AG04450 (cell line): ENCODE measurements around the gene GABBR2. TPM values are rescaled to one million over a fixed set of nuclear protein-coding genes. Genes with fewer than 3 reads are reported as not detected.

ENCODE experiments used
- CTCF ChIA-PET: fragments of 300-600, 350-600 bp; formaldehyde crosslinking; extraction: SDS; loops from one replicate; lab custom pipeline; 2022; ENCODE audit warnings: antibody characterized with exemption, inconsistent platforms; lab: Charles Lee
- POLR2A ChIA-PET: fragments of 350-600 bp; formaldehyde crosslinking; extraction: SDS; loops from one replicate; lab custom pipeline; 2021; ENCODE audit warnings: antibody characterized with exemption, inconsistent platforms; lab: Yijun Ruan, JAX
- DNase-seq: peaks from one replicate; pipeline ENCODE4 v3.0.0-alpha.2; 2011; ENCODE audit warnings: low read depth, low spot score
- H3K27ac ChIP-seq: one replicate; pipeline ENCODE4 v1.5.1; 2012; ENCODE audit warnings: low read depth, low read length, control low read depth
- H3K27me3 ChIP-seq: one replicate; pipeline ENCODE4 v1.6.0; 2012; ENCODE audit warnings: low read length; ENCODE audit not compliant: control insufficient read depth, insufficient read depth
- H3K4me3 ChIP-seq: 2 replicates; pipeline ENCODE4 v1.5.1; 2011; ENCODE audit warnings: mild to moderate bottlenecking, low read depth, low read length, control low read depth
- H3K9me3 ChIP-seq: 2 replicates; pipeline ENCODE4 v1.5.1; 2012; ENCODE audit warnings: low read length; ENCODE audit not compliant: control insufficient read depth, insufficient read depth
- CTCF ChIP-seq: IDR thresholded peaks from 2 replicates; pipeline ENCODE4 v1.5.1; 2011; ENCODE audit warnings: low read depth, low read length, control low read depth, inconsistent platforms
- polyA plus RNA-seq: library from polyadenylated mRNA; depleted of rRNA; stranded (reverse); fragments of >200 nt; gene quantifications from 2 replicates; pipeline ENCODE4 v1.2.3, GENCODE V29; 2011

Gene GABBR2
- polyA plus RNA-seq, 1 experiment: 2.4 TPM

GRCh38 chr9:98545021-98545420 lies 163.7 kb downstream of the GABBR2 start:
- no peak for DNase-seq

GRCh38 chr9:98541684-98542230 lies 167.0 kb downstream of the GABBR2 start:
- DNase-seq: no peak
- no peak for TF ChIP-seq CTCF
- POLR2A ChIA-PET: no interaction called here
- CTCF ChIA-PET: no interaction called here
- peaks cover 3% of the 10 kb centered on the region for H3K9me3 ChIP-seq
- H3K27ac ChIP-seq: no peak overlapping the region
- H3K27me3 ChIP-seq: peaks cover 4% of the 10 kb centered on the region
- no peak overlapping the region for H3K4me3 ChIP-seq

More at GRCh38 chr9:98545021-98545420, 163.7 kb downstream of the GABBR2 start:
- peaks cover 4% of the 10 kb centered on the region for H3K27me3 ChIP-seq
- H3K9me3 ChIP-seq: no peaks in the 10 kb centered on the region
- ChIA-PET CTCF (interaction anchor here (1.2 to 1.6 kb wide), 2 partner anchors 9 to 231 kb away, joined by 3 to 5 read pairs; no protein-coding TSS in a partner anchor), POLR2A (no interaction called here)
- no peak overlapping the region for H3K4me3 ChIP-seq
- TF ChIP-seq CTCF: no peak
- H3K27ac ChIP-seq: no peak overlapping the region

GRCh38 chr9:98540476-98540875 lies 168.3 kb downstream of the GABBR2 start:
- peaks cover 5% of the 10 kb centered on the region for H3K9me3 ChIP-seq
- H3K4me3 ChIP-seq: no peak overlapping the region
- peaks cover 4% of the 10 kb centered on the region for H3K27me3 ChIP-seq
- CTCF ChIA-PET: no interaction called here
- DNase-seq: no peak
- H3K27ac ChIP-seq: no peak overlapping the region
- POLR2A ChIA-PET: no interaction called here
- no peak for TF ChIP-seq CTCF

GRCh38 chr9:98539954-98540353 lies 168.8 kb downstream of the GABBR2 start:
- ChIA-PET POLR2A (no interaction called here), CTCF (no interaction called here)
- Histone ChIP-seq H3K27ac (no peak overlapping the region), H3K27me3 (peaks cover 4% of the 10 kb centered on the region), H3K4me3 (no peak overlapping the region), H3K9me3 (peaks cover 5% of the 10 kb centered on the region)
- TF ChIP-seq CTCF: no peak
- no peak for DNase-seq

GRCh38 chr9:98538626-98539031 lies 170.1 kb downstream of the GABBR2 start:
- H3K27ac ChIP-seq: no peak overlapping the region
- POLR2A ChIA-PET: interaction anchor here (0.5 kb wide), 1 partner anchor 481 kb away, joined by 8 read pairs; no protein-coding TSS in a partner anchor
- H3K9me3 ChIP-seq: peaks cover 5% of the 10 kb centered on the region
- DNase-seq: no peak
- TF ChIP-seq CTCF: no peak
- peaks cover 3% of the 10 kb centered on the region for H3K27me3 ChIP-seq
- CTCF ChIA-PET: interaction anchor here (0.9 kb wide), 1 partner anchor 166 kb away, joined by 3 read pairs; no protein-coding TSS in a partner anchor
- H3K4me3 ChIP-seq: no peak overlapping the region
